Activated naive CD4-positive, alpha-beta T cell treated with Interleukin-2 at 50 U/mL for 16 hours (primary cell): ENCODE results near the gene AKAP9.
"Not testable (repeated sequence)": the region's sequence is repeated elsewhere in the genome, so short reads cannot be mapped to it uniquely, and the experiment has no call there.

Experiments
- DNase-seq: peaks from one replicate; pipeline ENCODE4 v3.0.0-alpha.2; 2020

AKAP9 gene

GRCh38 chr7:92071032-92071431, 130.4 kb downstream of the AKAP9 start:
- no peak for DNase-seq

- no peak for DNase-seq
Observed at GRCh38 chr7:92072121-92072520, 131.5 kb downstream of the AKAP9 start.

DNA sequence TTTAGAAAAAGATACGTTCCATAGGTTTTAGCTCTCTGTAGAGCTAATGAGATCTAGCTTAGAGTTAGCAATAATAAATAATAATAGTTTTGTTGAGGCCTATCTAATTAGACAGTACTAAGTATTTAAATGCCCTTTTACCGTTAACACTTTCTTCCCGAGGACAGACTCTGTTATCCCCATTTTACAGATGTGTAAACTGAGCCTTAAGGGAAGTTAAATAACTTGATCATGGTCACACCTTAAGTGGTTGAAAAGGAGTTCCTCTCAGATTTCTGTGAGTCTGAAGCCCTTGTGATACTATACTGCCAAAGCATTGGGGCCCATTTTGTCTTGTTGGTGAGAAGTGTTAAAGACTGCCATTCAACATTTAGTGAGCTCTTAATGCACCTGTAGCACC, 132.0 kb downstream of the AKAP9 start:
- no peak for DNase-seq

GRCh38 chr7:92075455-92076158, 134.9 kb downstream of the AKAP9 start:
- DNase-seq = no peak

- no peak for DNase-seq
Observed at GRCh38 chr7:92076509-92076908, 135.8 kb downstream of the AKAP9 start.

DNA sequence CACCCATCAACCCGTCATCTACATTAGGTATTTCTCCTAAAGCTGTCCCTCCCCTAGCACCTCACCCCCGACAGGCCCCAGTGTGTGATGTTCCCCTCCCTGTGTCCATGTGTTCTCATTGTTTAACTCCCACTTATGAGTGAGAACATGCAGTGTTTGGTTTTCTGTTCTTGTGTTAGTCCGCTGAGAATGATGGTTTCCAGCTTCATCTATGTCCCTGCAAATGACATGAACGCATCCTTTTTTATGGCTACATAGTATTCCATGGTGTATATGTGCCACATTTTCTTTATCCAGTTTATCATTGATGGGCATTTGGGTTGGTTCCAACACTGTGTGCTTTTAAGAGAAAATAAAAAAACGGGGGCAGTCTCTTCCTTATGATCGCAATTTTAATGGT, 143.3 kb downstream of the AKAP9 start:
- DNase-seq = not testable (repeated sequence)

- no peak for DNase-seq
Observed at GRCh38 chr7:92088266-92088665, 147.6 kb downstream of the AKAP9 start.

DNA sequence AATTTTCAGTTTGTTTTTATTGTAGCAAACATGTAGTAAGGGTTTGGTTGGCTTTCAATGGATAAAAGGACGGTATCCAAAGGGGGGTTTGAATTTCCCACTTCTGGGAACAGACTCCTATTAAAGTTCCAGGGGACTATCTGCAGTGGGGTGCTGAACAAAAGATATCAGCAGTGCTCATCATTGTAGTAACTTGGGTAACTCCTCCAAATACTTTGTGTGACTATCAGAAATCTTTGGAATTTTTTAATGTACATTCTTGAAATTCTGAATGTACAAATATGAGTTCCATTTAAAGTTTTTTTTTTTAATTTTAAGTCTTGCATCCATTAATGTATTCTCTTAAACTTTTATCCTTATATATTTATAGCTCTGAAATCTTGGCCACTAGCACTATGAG, 151.5 kb downstream of the AKAP9 start:
- DNase-seq = no peak

DNA sequence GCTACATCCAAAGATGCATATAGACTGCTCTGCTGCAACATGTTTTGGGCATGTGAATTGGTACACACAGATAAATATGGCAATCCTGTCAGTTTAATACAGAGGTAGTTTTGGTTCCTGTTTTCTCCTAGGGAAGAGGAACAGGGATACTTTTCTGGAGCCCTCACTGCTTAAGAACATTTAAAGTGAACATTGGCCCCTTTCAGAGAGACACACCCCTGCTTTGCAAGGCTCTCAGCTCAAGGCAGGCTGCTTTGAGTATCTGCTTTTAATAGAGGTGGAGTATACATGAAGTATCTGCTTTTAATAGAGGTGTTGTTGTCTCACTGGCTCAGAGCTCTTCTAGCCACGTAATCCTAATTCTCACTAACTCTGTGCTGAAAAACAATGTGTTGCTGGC, 154.7 kb downstream of the AKAP9 start:
- DNase-seq = no peak

- no peak for DNase-seq
Observed at GRCh38 chr7:92100534-92100933, 159.9 kb downstream of the AKAP9 start.

- DNase-seq = not testable (repeated sequence)
Observed at GRCh38 chr7:92102862-92103261, 162.2 kb downstream of the AKAP9 start.

DNA sequence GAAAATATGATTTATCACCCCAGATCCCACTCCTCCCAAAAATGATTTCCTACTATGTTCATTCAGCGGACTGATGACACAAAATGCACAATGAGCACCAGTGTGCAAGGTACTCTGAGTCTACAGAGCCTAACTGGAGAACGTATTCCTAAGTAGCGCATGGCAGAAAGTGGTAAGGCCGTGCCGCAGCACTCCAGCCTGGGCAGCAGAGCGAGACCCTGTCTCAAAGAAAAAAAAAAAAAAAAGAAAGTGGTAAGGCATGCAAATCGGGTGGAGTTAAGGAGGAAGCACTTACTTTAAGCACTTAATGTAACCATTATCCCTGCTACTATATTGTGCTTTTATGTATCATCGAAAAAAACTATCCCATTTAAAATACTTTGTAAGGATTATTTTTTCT, 168.2 kb downstream of the AKAP9 start:
- DNase-seq = no peak

DNA sequence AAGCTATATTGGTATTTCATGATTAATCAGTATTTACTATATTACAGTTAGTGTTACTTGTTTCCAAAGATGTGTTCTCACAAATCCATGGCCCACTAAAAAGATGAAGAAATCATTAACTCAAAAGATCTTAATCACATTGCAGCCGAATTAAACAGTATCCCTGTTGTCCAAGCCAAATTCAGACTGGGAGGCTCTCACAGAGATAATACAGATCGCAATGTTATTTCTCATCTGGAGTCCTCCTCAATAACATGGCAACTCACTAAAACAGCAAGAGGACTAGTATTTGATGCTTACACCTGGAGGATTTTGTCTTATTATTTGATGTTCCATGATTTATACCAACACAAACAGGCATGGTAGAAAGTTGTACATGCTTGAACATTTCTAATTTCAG, 170.2 kb downstream of the AKAP9 start:
- DNase-seq = no peak

GRCh38 chr7:92115821-92116220, 175.2 kb downstream of the AKAP9 start:
- no peak for DNase-seq

DNA sequence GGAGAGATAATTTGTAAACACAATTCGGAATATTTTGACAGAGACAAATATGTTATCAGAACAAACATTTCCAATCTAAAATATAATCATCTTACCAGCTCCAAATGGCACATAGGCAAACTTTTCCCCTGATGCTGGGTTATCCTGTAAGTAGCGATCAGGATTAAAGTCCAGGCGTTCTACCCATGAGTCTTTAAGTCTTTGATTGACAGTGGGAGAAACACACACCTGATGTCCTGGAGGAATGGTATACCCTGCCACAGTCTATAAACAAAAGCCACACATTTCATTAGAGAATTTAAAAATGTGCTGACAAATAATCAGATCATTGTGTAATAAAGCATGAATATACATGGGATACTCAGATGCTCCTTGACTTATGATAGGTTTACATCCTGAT, 176.3 kb downstream of the AKAP9 start:
- no peak for DNase-seq

GRCh38 chr7:92119213-92119759, 178.6 kb downstream of the AKAP9 start:
- DNase-seq = no peak

- no peak for DNase-seq
Observed at GRCh38 chr7:92121681-92122080, 181.0 kb downstream of the AKAP9 start.

DNA sequence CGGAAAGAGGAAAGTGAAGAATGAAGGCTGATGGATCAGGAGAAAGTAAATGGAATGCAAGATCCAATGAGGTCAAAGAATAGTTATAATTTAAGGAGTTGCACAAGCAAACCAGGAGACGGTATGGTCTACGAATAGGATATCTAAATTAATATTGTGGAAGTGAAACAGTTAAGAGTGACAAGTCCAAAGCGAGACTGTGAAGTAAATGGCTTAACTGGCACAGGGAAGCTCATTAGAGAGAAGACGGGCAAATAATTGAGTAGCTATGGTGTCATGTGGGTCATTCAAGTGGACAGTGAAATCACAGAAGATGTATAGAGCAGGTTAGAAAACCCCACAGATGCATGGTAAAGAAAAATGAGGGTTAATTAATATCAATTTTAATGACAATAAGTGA, 190.4 kb downstream of the AKAP9 start:
- no peak for DNase-seq

DNA sequence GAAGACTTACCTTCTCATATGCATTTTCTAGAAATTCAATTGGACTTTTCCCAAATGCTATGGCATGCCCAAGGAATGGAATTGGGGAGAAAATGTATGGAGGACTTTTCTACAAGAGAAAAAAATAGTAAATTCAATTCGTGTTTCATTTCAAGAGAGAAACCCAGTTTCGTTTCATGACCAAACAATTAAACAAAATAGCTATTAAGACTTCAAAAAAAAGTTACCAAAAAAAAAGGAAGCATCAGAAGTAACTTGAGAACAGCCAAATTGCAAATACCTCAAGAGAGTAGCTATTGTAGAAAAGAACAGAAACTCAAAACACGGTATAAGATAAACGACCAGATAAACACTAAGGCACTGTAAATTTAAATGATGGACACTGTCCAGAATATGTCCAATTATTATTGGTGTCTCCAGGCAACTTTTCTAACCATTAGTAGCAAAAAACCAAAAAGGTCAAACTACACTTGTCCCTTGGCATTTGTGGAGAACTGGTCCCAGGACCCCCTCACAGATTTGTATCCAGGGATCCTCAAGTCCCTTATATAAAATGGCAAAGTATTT, 191.2 kb downstream of the AKAP9 start:
- DNase-seq = no peak

GRCh38 chr7:92133133-92133736, 192.6 kb downstream of the AKAP9 start:
- DNase-seq = no peak

DNA sequence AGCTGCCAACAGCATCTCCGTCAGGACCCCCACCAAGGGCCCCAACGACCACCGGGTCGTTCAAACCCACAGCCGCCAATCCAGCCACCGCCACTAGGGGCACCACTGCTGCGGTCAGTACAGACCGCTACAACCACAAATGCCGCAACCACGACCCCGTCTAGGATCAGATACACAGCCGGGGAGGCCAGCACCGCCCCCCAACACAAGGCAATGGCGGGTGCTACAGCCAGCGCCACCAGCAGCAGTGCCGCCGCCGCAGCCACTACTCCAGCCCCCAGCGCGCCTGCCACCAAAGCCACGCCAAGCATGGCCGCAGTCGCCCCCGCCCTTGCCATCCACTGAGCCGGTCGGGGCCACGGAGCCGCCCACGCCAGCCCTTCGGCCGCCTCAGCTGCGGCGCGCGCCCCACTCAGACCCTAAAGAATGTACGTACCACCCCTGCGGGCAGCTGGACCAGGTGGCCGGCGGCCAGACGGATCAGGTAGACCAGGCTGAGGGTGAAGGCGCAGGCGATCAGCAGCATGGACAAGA, 193.1 kb downstream of the AKAP9 start:
- peak; percentile 63 for DNase-seq

- DNase-seq = peak; percentile 94
Observed at GRCh38 chr7:92134271-92135051, 193.8 kb downstream of the AKAP9 start, which contains the start of gene CYP51A1. Gene CYP51A1 (minus strand): TSS chr7:92134477. CDS start chr7:92134364, 113 bp downstream.
